H1 (cell line): ENCODE data around the gene ZNF318. TPM values are rescaled to one million over a fixed set of nuclear protein-coding genes. Genes with fewer than 3 reads are reported as not detected.
A peak's percentile ranks its signal among the peaks of the same experiment; 100 is the strongest.

ENCODE experiments used
- CTCF ChIA-PET: fragments of 300-600 bp; sonication (Branson Sonifier 250); formaldehyde crosslinking; loops from one replicate; lab custom pipeline; 2021; ENCODE audit not compliant: partially characterized antibody; lab: Charles Lee
- POLR2A ChIA-PET: fragments of 300-600 bp; sonication (Branson Sonifier 250); formaldehyde crosslinking; loops from one replicate; lab custom pipeline; 2021; ENCODE audit warnings: inconsistent platforms; ENCODE audit not compliant: partially characterized antibody; lab: Charles Lee
- DNase-seq, 2 experiments: peaks; one replicate each; pipeline versions ENCODE4 v3.0.0 to v3.0.0-alpha.2; 2010 to 2022; ENCODE audit warnings: low spot score in 2 of 2, low read depth in 1 of 2, mixed read lengths in 1 of 2
- FAIRE-seq: peaks from 2 replicates; lab custom pipeline; 2011; peaks lifted over from hg19 to GRCh38; lab: Jason Lieb, UNC
- H2AFZ ChIP-seq: 2 replicates; pipeline ENCODE4 v1.8.1; 2012; ENCODE audit warnings: low read length, inconsistent platforms
- H2AK5ac ChIP-seq: 2 replicates; pipeline ENCODE4 v1.6.1; 2013; ENCODE audit warnings: low read depth, low read length
- H2BK120ac ChIP-seq: replicated peaks from 2 replicates; pipeline ENCODE3; 2013; ENCODE audit warnings: low read depth, low read length, inconsistent platforms
- H2BK12ac ChIP-seq: 2 replicates; pipeline ENCODE4 v1.6.1; 2013; ENCODE audit warnings: low read depth, low read length
- H2BK15ac ChIP-seq: 2 replicates; pipeline ENCODE4 v1.6.1; 2013; ENCODE audit warnings: low read length
- H2BK20ac ChIP-seq: 2 replicates; pipeline ENCODE4 v1.6.1; 2013; ENCODE audit warnings: low read length
- H2BK5ac ChIP-seq: 2 replicates; pipeline ENCODE4 v1.6.1; 2013; ENCODE audit warnings: low read depth, low read length
- H3K14ac ChIP-seq: 2 replicates; pipeline ENCODE4 v1.6.1; 2013; ENCODE audit warnings: inconsistent platforms; ENCODE audit not compliant: insufficient read length
- H3K18ac ChIP-seq: 2 replicates; pipeline ENCODE4 v1.6.1; 2013; ENCODE audit warnings: low read length; ENCODE audit errors: extremely low read depth
- H3K23ac ChIP-seq: 2 replicates; pipeline ENCODE4 v1.6.1; 2013; ENCODE audit warnings: inconsistent platforms; ENCODE audit not compliant: insufficient read length
- H3K23me2 ChIP-seq: 2 replicates; pipeline ENCODE4 v1.6.1; 2013; ENCODE audit warnings: low read depth, low read length
- H3K27ac ChIP-seq: 2 replicates; pipeline ENCODE4 v1.6.1; 2011; ENCODE audit warnings: low read depth, low read length, inconsistent platforms
- H3K27me3 ChIP-seq, 4 experiments: replicated peaks in 1 of 4; 1 replicate in 1 of 4; 2 replicates in 3 of 4; pipeline versions ENCODE4 v1.6.1 to v1.8.1; 2011 to 2013; ENCODE audit warnings: low read length in 3 of 4, mild to moderate bottlenecking in 3 of 4, inconsistent platforms in 2 of 4, mixed read lengths in 2 of 4, moderate library complexity in 1 of 4; ENCODE audit not compliant: control insufficient read depth in 3 of 4, insufficient read depth in 3 of 4; ENCODE audit errors: extremely low read depth in 1 of 4
- H3K36me3 ChIP-seq, 4 experiments: 2 replicates each; pipeline versions ENCODE4 v1.6.1 to v1.8.1; 2011 to 2013; ENCODE audit warnings: mild to moderate bottlenecking in 4 of 4, low read length in 3 of 4, moderate library complexity in 2 of 4, control low read depth in 1 of 4, inconsistent platforms in 1 of 4; ENCODE audit not compliant: insufficient read depth in 4 of 4, control insufficient read depth in 2 of 4
- H3K4ac ChIP-seq: replicated peaks from 2 replicates; pipeline ENCODE3; 2013; ENCODE audit warnings: low read length, low read depth, mixed read lengths, inconsistent platforms; ENCODE audit not compliant: insufficient read length
- H3K4me1 ChIP-seq, 4 experiments: replicated peaks in 1 of 4; 1 replicate in 1 of 4; 2 replicates in 3 of 4; pipeline versions ENCODE4 v1.6.1 to v1.8.1; 2011 to 2013; ENCODE audit warnings: low read length in 3 of 4, inconsistent platforms in 2 of 4, mixed read lengths in 1 of 4; ENCODE audit not compliant: insufficient read depth in 4 of 4, control insufficient read depth in 3 of 4
- H3K4me2 ChIP-seq, 2 experiments: 2 replicates each; pipeline versions ENCODE4 v1.6.1 to v1.8.1; 2011 to 2013; ENCODE audit warnings: low read depth in 2 of 2, low read length in 2 of 2, control low read depth in 1 of 2, inconsistent platforms in 1 of 2, mild to moderate bottlenecking in 1 of 2; ENCODE audit not compliant: insufficient read depth in 1 of 2
- H3K4me3 ChIP-seq, 4 experiments: fragments of 200-600, 300-600 bp in 1 of 4; sonication (generic), shearing (Covaris generic), sonication (Bioruptor Twin) in 1 of 4; 2 replicates each; pipeline versions ENCODE4 v1.5.1 to v1.8.1; 2011 to 2016; ENCODE audit warnings: low read length in 4 of 4, low read depth in 3 of 4, control low read depth in 2 of 4, inconsistent platforms in 2 of 4, mild to moderate bottlenecking in 2 of 4, mixed read lengths in 1 of 4, moderate library complexity in 1 of 4; ENCODE audit not compliant: insufficient read depth in 2 of 4; ENCODE audit errors: extremely low read depth in 1 of 4
- H3K56ac ChIP-seq: replicated peaks from 2 replicates; pipeline ENCODE3; 2013; ENCODE audit warnings: low read depth, mild to moderate bottlenecking, mixed read lengths, low read length, inconsistent platforms; ENCODE audit not compliant: insufficient read length
- H3K79me1 ChIP-seq: 2 replicates; pipeline ENCODE4 v1.6.1; 2013; ENCODE audit warnings: low read depth, low read length, control low read depth
- H3K79me2 ChIP-seq, 2 experiments: 2 replicates each; pipeline versions ENCODE4 v1.6.1 to v1.8.1; 2012 to 2013; ENCODE audit warnings: low read length in 2 of 2, mild to moderate bottlenecking in 2 of 2, inconsistent platforms in 1 of 2; ENCODE audit not compliant: insufficient read depth in 2 of 2, control insufficient read depth in 1 of 2
- H3K9ac ChIP-seq, 4 experiments: replicated peaks in 1 of 4; 1 replicate in 1 of 4; 2 replicates in 3 of 4; pipeline versions ENCODE4 v1.6.1 to v1.8.1; 2011 to 2013; ENCODE audit warnings: low read depth in 3 of 4, low read length in 3 of 4, control low read depth in 2 of 4, mild to moderate bottlenecking in 2 of 4, moderate library complexity in 2 of 4, inconsistent platforms in 1 of 4; ENCODE audit errors: extremely low read depth in 1 of 4
- H3K9me3 ChIP-seq, 2 experiments: 2 replicates each; pipeline versions ENCODE4 v1.6.1 to v1.8.1; 2012 to 2013; ENCODE audit warnings: mild to moderate bottlenecking in 2 of 2, moderate library complexity in 2 of 2, control low read depth in 1 of 2, inconsistent platforms in 1 of 2, low read depth in 1 of 2, low read length in 1 of 2, mixed read lengths in 1 of 2; ENCODE audit not compliant: insufficient read depth in 2 of 2
- H4K20me1 ChIP-seq, 2 experiments: replicated peaks in 1 of 2; 2 replicates each; pipeline versions ENCODE3 to v1.8.1; 2011 to 2013; ENCODE audit warnings: inconsistent platforms in 2 of 2, low read length in 2 of 2, mild to moderate bottlenecking in 1 of 2; ENCODE audit not compliant: insufficient read depth in 2 of 2, control insufficient read depth in 1 of 2
- H4K5ac ChIP-seq: 2 replicates; pipeline ENCODE4 v1.6.1; 2013; ENCODE audit warnings: low read length, low read depth, mixed read lengths, inconsistent platforms; ENCODE audit not compliant: insufficient read length
- H4K8ac ChIP-seq: 2 replicates; pipeline ENCODE4 v1.8.0; 2013; ENCODE audit warnings: mild to moderate bottlenecking, moderate library complexity, low read length, inconsistent platforms; ENCODE audit not compliant: insufficient read depth; ENCODE audit errors: extremely low read depth
- H4K91ac ChIP-seq: replicated peaks from 2 replicates; pipeline ENCODE3; 2013; ENCODE audit warnings: low read length, mixed read lengths, inconsistent platforms; ENCODE audit not compliant: insufficient read length
- BACH1 ChIP-seq: IDR thresholded peaks from 2 replicates; pipeline ENCODE4 v1.6.1; 2012; ENCODE audit warnings: low read length, improper control_type of control experiment
- GTF2F1 ChIP-seq: IDR thresholded peaks from 2 replicates; pipeline ENCODE4 v1.6.1; 2012; ENCODE audit warnings: low read depth, low read length, improper control_type of control experiment, borderline replicate concordance
- MAFK ChIP-seq: IDR thresholded peaks from 2 replicates; pipeline ENCODE4 v1.6.1; 2012; ENCODE audit warnings: low read depth, mild to moderate bottlenecking, improper control_type of control experiment, low read length
- WGBS, 2 experiments: shearing (Covaris generic) in 1 of 2; methylation state at CpG; one replicate each; pipeline versions ENCODE4 v1.1.6 to v1.1.7; 2013 to 2015; ENCODE audit warnings: low lambda C conversion rate in 2 of 2, mixed read lengths in 2 of 2, inconsistent platforms in 1 of 2, low coverage in 1 of 2, missing lambda C conversion rate in 1 of 2; ENCODE audit not compliant: insufficient replicate concordance in 2 of 2, insufficient coverage in 1 of 2, insufficient read length in 1 of 2; ENCODE audit errors: extremely low coverage in 1 of 2, missing lambda C conversion rate in 1 of 2; 5-methylcytosine and 5-hydroxymethylcytosine counted together
- polyA plus RNA-seq, 7 experiments: library from polyadenylated mRNA; depleted of rRNA in 3 of 7; stranded (reverse) in 5 of 7; unstranded in 2 of 7; fragments of >200 nt in 5 of 7; fragments of 200-250 nt in 2 of 7; gene quantifications; 1 replicate in 5 of 7; 2 replicates in 1 of 7; 4 replicates in 1 of 7; pipeline versions ENCODE4 v1.2.1 to v1.2.3, GENCODE V29; 2011 to 2013; ENCODE audit warnings: missing spikeins in 2 of 7, mixed read lengths in 2 of 7
- total RNA-seq: library from RNA; stranded (reverse); fragmentation: NEBNext Ultra II Directional; extraction: Animal tissue kit (Norgen Biotek cat#: 25700); gene quantifications from 2 replicates; pipeline ENCODE4 v1.2.1, GENCODE V29; 2021

The ZNF318 gene
- total and polyA plus RNA-seq, 2 of the 8 experiments (the other 6 are each of a cell fraction or from before 2014, with no cell fraction given) = 10.2 to 22.1 TPM

DNA sequence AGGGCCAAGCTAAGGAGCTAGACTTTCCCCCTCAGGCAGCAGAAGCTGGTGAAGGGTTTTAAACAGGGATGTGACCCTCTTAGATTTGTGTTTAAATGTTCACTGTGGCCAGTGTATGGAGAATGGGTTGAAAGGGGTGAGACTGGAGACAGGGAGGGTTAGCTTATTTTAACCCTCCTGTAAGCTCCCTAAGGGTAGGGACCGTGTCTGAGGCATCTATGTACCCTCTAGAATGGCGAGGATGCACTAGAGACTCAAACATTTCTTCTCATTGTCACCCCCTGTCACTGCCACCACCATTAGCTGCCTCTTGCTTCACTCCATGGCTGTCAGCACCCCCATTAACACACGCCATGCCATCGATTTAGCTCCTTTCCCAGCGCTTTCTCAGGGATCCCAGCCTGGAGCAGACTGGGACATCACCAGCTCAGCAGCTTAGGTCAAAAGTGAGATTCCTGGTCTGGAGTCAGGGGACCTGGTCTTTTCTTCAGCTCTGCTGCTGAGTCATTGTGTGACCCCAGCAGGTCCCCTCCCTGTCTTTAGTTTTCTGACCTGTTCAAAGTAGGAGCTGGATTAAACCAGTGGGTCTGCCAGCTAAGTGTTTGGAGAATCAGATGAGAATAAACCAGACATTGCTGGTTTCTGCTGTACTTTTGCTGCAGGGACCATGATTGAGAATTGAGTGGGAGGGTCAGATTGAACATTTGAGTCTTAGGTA, 72.5 kb downstream of the ZNF318 start:
- H3K79me1 ChIP-seq = no peaks in the 10 kb centered on the region
- no peaks in the 10 kb centered on the region for H3K79me2 ChIP-seq
- no peak overlapping the region for H3K27ac ChIP-seq
- peaks cover 0 to 8% of the 10 kb centered on the region in 2 experiments for H4K20me1 ChIP-seq
- no peak for FAIRE-seq
- H3K14ac ChIP-seq = no peak overlapping the region
- peaks cover 0 to 2% (median 0%) of the 10 kb centered on the region in 4 experiments; a peak in 1 of 7 replicates for H3K27me3 ChIP-seq
- no peak overlapping the region for H2BK20ac ChIP-seq
- H3K9ac ChIP-seq = no peak overlapping the region
- H3K9me3 ChIP-seq = no peaks in the 10 kb centered on the region
- H2BK5ac ChIP-seq = no peak overlapping the region
- 81% methylated on average over 5 of the region's 5 CpGs; no CpG with 5 or more reads in 1 of the 2 experiments for WGBS, 2 experiments
- no peak overlapping the region for H3K4me2 ChIP-seq
- H4K5ac ChIP-seq = no peak overlapping the region
- no peak overlapping the region for H4K91ac ChIP-seq
- ChIA-PET POLR2A (interaction anchor here (0.9 to 5.7 kb wide), 8 partner anchors 9 to 115 kb away, joined by 3 to 45 read pairs (median 3); partner anchors contain the start of genes CRIP3 and CUL9), CTCF (interaction anchor here (0.6 to 5.9 kb wide), 16 partner anchors 9 to 213 kb away, joined by 3 to 50 read pairs (median 8); partner anchors contain the start of genes CRIP3 and DNPH1)
- no peak overlapping the region for H2BK15ac ChIP-seq
- no peak overlapping the region for H2BK12ac ChIP-seq
- no peaks in the 10 kb centered on the region; a peak in 1 of 8 replicates for H3K36me3 ChIP-seq
- H4K8ac ChIP-seq = no peak overlapping the region
- no peak overlapping the region for H3K18ac ChIP-seq
- H3K4me1 ChIP-seq = no peaks in the 10 kb centered on the region
- peaks cover 12% of the 10 kb centered on the region; the same call in 1 of the 2 replicates for H3K23me2 ChIP-seq
- DNase-seq = no peak
- peak; percentile 50; the same call in 1 of the 2 replicates for TF ChIP-seq BACH1
- TF ChIP-seq GTF2F1 = no peak
- TF ChIP-seq MAFK = peak; percentile 47; the same call in 1 of the 2 replicates
- H2AK5ac ChIP-seq = no peak overlapping the region
- H3K56ac ChIP-seq = no peak overlapping the region
- H2AFZ ChIP-seq = no peak overlapping the region; the same call in 1 of the 2 replicates
- H2BK120ac ChIP-seq = no peak overlapping the region
- no peak overlapping the region for H3K23ac ChIP-seq
- H3K4me3 ChIP-seq = no peak overlapping the region
- H3K4ac ChIP-seq = no peak overlapping the region
